GM23248 (cell line): Measurements from ENCODE around the gene NDUFV3. TPM values are rescaled to one million over a fixed set of nuclear protein-coding genes. Genes with fewer than 3 reads are reported as not detected.
A peak's percentile ranks its signal among the peaks of the same experiment; 100 is the strongest.
"Not testable (repeated sequence)": the region's sequence is repeated elsewhere in the genome, so short reads cannot be mapped to it uniquely, and the experiment has no call there.

Source experiments
- DNase-seq: peaks from one replicate; pipeline ENCODE4 v3.0.0-alpha.2; 2015
- H2AFZ ChIP-seq: fragments of 200-600 bp; sonication (generic); 2 replicates; pipeline ENCODE4 v1.6.1; 2016; ENCODE audit warnings: antibody characterized with exemption
- H3F3A ChIP-seq: fragments of 200-600 bp; sonication (generic); 2 replicates; pipeline ENCODE4 v1.6.1; 2016; ENCODE audit warnings: mild to moderate bottlenecking, antibody characterized with exemption, mixed run types; ENCODE audit not compliant: insufficient read depth
- H3K27ac ChIP-seq: fragments of 200-600 bp; sonication (generic); 2 replicates; pipeline ENCODE4 v1.5.1; 2016; ENCODE audit warnings: mild to moderate bottlenecking
- H3K27me3 ChIP-seq: fragments of 200-600 bp; sonication (generic); replicated peaks from 2 replicates; pipeline ENCODE4 v1.6.1; 2016; ENCODE audit warnings: mild to moderate bottlenecking; ENCODE audit not compliant: insufficient read depth
- H3K36me3 ChIP-seq: fragments of 200-600 bp; sonication (generic); 2 replicates; pipeline ENCODE4 v1.6.1; 2016; ENCODE audit warnings: low read depth, mild to moderate bottlenecking
- H3K4me1 ChIP-seq: fragments of 200-600 bp; sonication (generic); 2 replicates; pipeline ENCODE4 v1.6.1; 2016; ENCODE audit warnings: mild to moderate bottlenecking; ENCODE audit not compliant: insufficient read depth
- H3K4me2 ChIP-seq: fragments of 200-600 bp; sonication (generic); one replicate; pipeline ENCODE4 v1.6.1; 2016; ENCODE audit warnings: mild to moderate bottlenecking; ENCODE audit not compliant: unreplicated experiment
- H3K4me3 ChIP-seq: fragments of 200-600 bp; sonication (generic); 2 replicates; pipeline ENCODE4 v1.5.1; 2016; ENCODE audit warnings: mild to moderate bottlenecking
- H3K79me2 ChIP-seq: fragments of 200-600 bp; sonication (generic); 2 replicates; pipeline ENCODE4 v1.6.1; 2016; ENCODE audit warnings: mild to moderate bottlenecking; ENCODE audit not compliant: insufficient read depth
- H3K9ac ChIP-seq: fragments of 200-600 bp; sonication (generic); 2 replicates; pipeline ENCODE4 v1.6.1; 2016; ENCODE audit warnings: mild to moderate bottlenecking
- H3K9me2 ChIP-seq: fragments of 200-600 bp; sonication (generic); 2 replicates; pipeline ENCODE4 v1.6.1; 2016; ENCODE audit warnings: mixed run types, mild to moderate bottlenecking, moderate library complexity; ENCODE audit not compliant: insufficient read depth
- H3K9me3 ChIP-seq: fragments of 200-600 bp; sonication (generic); one replicate; pipeline ENCODE4 v1.6.1; 2017; ENCODE audit warnings: low read depth
- H4K20me1 ChIP-seq: fragments of 200-600 bp; sonication (generic); 2 replicates; pipeline ENCODE4 v1.6.0; 2016; ENCODE audit not compliant: insufficient read depth
- EZH2 ChIP-seq: fragments of 200-600 bp; sonication (generic); IDR thresholded peaks from 2 replicates; pipeline ENCODE4 v1.6.1; 2018; ENCODE audit warnings: antibody characterized with exemption, mild to moderate bottlenecking; ENCODE audit not compliant: insufficient read depth, poor library complexity, severe bottlenecking
- EZH2phosphoT487 ChIP-seq: fragments of 200-600 bp; sonication (generic); IDR thresholded peaks from 2 replicates; pipeline ENCODE4 v1.6.1; 2018; ENCODE audit warnings: antibody characterized with exemption, moderate library complexity, mild to moderate bottlenecking, low read depth; ENCODE audit not compliant: insufficient read depth
- WGBS, 2 experiments: methylation state at CpG; one replicate each; pipeline ENCODE4 v1.1.6; 2015 to 2017; ENCODE audit warnings: low lambda C conversion rate in 2 of 2, low coverage in 1 of 2; ENCODE audit errors: missing lambda C conversion rate in 2 of 2; 5-methylcytosine and 5-hydroxymethylcytosine counted together
- in situ Hi-C: fragments of 300-500 bp; cut with MboI; formaldehyde crosslinking; loops from 2 replicates; pipeline ENCODE4 v1.15.0; 2020
- polyA plus RNA-seq: library from polyadenylated mRNA; unstranded; fragments of >200 nt; fragmentation: Nextera tagmentation; extraction: Ambion mirVana; gene quantifications from 2 replicates; pipeline ENCODE4 v1.2.1, GENCODE V29; 2016
- total RNA-seq: library from RNA; depleted of rRNA; stranded (reverse); fragments of >200 nt; shearing (Covaris generic); gene quantifications from 2 replicates; pipeline ENCODE4 v1.2.3, GENCODE V29; 2014

NDUFV3 gene
- total and polyA plus RNA-seq, 2 experiments from 2014 or later, result 46.8 to 56.8 TPM

DNA sequence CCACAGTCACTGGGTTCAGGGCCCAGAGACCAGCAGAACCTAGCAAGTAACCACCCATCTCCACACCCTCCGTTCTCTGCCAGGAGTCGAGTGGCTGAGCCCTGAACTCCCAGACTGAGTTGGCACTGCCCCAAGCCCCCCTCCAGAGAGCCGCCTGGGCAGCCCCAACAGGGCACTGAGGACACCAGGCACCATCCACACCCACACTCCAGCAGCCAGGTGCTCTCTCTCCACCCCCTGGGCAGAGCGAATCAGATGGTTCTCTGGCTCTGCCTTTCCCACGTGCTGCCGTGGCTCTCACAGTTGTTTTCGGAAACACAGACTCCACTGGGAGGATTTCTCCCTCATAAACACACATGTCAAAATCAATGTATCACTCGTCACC is 27.3 kb upstream of the NDUFV3 start:
- Histone ChIP-seq H3K79me2 (peaks cover 83% of the 10 kb centered on the region), H4K20me1 (no peaks in the 10 kb centered on the region)
- peak; percentile 50 for DNase-seq

DNA sequence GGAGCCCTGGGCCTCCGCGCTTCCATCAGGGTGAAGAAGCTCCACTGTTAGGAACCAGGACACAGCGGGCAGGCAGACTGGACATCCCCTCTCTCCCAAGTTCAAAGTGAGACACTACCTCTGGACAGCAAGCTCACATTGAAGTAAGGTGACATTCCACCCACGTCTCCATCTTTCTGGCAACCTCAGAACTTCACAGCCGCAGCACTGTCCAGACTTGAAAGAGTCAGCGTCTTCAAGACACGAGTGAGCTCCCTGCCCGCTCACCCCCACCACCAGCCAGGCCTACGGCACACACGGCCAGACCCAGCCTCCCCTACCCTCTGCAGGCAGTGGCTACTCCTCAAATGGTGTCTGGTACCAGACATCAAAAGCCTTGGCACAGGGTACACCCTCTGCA is 24.9 kb upstream of the NDUFV3 start:
- Histone ChIP-seq H3F3A (no peaks in the 10 kb centered on the region), H3K9ac (no peak overlapping the region), H3K27ac (no peak overlapping the region), H3K36me3 (peaks cover 18% of the 10 kb centered on the region; the same call in 1 of the 2 replicates), H3K9me3 (no peaks in the 10 kb centered on the region), H3K4me2 (no peak overlapping the region), H3K27me3 (no peaks in the 10 kb centered on the region), H3K4me1 (peaks cover 3% of the 10 kb centered on the region; the same call in 1 of the 2 replicates), H4K20me1 (no peaks in the 10 kb centered on the region), H3K9me2 (no peaks in the 10 kb centered on the region), H3K4me3 (no peak overlapping the region), H2AFZ (no peak overlapping the region), H3K79me2 (peaks cover 96% of the 10 kb centered on the region)
- DNase-seq, result no peak
- whole genome bisulfite sequencing, 2 experiments, result 90 to 93% methylated on average over 10 of the region's 10 CpGs
- in situ Hi-C loops, result no loop called here
- no peak for TF ChIP-seq EZH2phosphoT487
- TF ChIP-seq EZH2, result no peak

More for the DNA sequence above, 27.3 kb upstream of the NDUFV3 start:
- Histone ChIP-seq H3K36me3 (peaks cover 4% of the 10 kb centered on the region; the same call in 1 of the 2 replicates), H3K4me1 (peaks cover 3% of the 10 kb centered on the region; the same call in 1 of the 2 replicates), H3K4me3 (no peak overlapping the region), H3K27ac (0 out of 2 replicates have a peak overlapping the region, but pooled peaks have one; percentile 24), H3K9me2 (no peaks in the 10 kb centered on the region), H2AFZ (no peak overlapping the region), H3F3A (no peaks in the 10 kb centered on the region), H3K4me2 (no peak overlapping the region), H3K9ac (no peak overlapping the region), H3K9me3 (no peaks in the 10 kb centered on the region), H3K27me3 (no peaks in the 10 kb centered on the region)
- WGBS, 2 experiments, result 30 to 40% methylated on average over 8 of the region's 8 CpGs
- TF ChIP-seq EZH2 (no peak), EZH2phosphoT487 (no peak)
- in situ Hi-C loops, result no loop called here

DNA sequence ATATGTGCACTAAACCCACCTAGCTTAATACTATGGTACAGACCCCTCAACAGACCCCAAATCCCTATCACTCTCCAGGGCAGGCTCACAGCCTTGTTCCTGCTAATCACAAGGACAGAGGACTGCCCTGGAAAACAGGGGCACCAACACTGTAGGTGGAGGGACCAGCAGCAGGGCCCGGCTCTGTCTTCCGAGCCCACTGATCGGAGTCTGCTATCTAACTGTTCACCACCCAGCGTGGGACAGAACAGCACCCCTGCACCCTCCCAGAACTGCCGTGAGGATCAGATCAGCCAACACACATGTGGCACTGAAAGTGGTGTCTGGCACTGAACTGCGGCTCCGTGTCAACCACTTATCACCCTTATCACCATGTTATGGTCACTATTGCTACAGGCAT is 20.0 kb upstream of the NDUFV3 start:
- Histone ChIP-seq H3K9me3 (no peaks in the 10 kb centered on the region), H4K20me1 (no peaks in the 10 kb centered on the region), H3K27me3 (no peaks in the 10 kb centered on the region), H3K36me3 (peaks cover 26% of the 10 kb centered on the region; the same call in 1 of the 2 replicates), H3K79me2 (peaks cover 88% of the 10 kb centered on the region), H3K27ac (no peak overlapping the region), H2AFZ (no peak overlapping the region), H3K4me1 (peaks cover 2% of the 10 kb centered on the region), H3F3A (peaks cover 1% of the 10 kb centered on the region), H3K9ac (no peak overlapping the region), H3K4me2 (no peak overlapping the region), H3K4me3 (no peak overlapping the region), H3K9me2 (no peaks in the 10 kb centered on the region)
- TF ChIP-seq EZH2 (no peak), EZH2phosphoT487 (no peak)
- 97 to 98% methylated on average over 7 of the region's 7 CpGs for WGBS, 2 experiments
- in situ Hi-C loops, result no loop called here
- no peak for DNase-seq

DNA sequence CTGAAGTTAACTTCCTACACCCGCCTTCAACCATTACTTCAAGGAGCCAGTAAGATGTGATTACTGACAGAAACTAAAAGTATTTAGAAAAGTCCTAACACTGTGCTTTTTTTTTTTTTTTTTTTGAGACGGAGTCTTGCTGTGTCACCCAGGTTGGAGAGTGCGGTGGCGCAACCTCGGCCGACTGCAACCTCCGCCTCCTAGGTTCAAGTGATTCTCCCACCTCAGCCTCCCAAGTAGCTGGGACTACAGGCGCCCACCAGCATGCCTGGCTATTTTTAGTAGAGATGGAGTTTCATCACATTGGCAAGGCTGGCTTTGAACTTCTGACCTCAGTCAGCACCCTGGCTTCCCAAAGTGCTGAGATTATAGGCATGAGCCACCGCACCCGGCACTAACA is 17.3 kb upstream of the NDUFV3 start:
- H3K4me1 ChIP-seq, H3K27me3 ChIP-seq, H3F3A ChIP-seq, H3K4me2 ChIP-seq, H3K4me3 ChIP-seq, H3K9me2 ChIP-seq, H3K27ac ChIP-seq, in situ Hi-C loops, H3K9me3 ChIP-seq, H4K20me1 ChIP-seq, DNase-seq, H3K9ac ChIP-seq, H2AFZ ChIP-seq: not testable (repeated sequence)
- Histone ChIP-seq H3K79me2 (peaks cover 83% of the 10 kb centered on the region), H3K36me3 (peaks cover 22% of the 10 kb centered on the region; the same call in 1 of the 2 replicates)
- 98 to 99% methylated on average over 8 to 10 of the region's 10 CpGs for WGBS, 2 experiments

DNA sequence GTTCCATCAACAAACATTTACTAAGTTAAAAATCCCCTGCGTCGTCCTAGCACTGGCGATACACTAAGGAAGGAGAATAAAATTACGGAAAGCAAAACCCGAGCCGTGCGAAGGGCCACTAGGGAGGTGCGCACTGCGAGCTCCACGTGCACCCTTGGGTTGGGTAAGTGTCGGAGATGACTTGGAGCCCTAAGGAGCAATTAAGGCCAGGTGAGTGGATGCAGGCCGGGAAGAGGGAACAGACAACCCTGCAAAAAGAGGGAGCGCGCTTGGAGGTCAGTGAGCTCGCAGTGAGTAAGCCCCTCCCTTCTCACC is 14.5 kb upstream of the NDUFV3 start:
- peaks cover 58% of the 10 kb centered on the region for H3K79me2 ChIP-seq
- TF ChIP-seq EZH2phosphoT487, result no peak
- TF ChIP-seq EZH2, result no peak
- in situ Hi-C loops, result no loop called here

More for the DNA sequence above, 14.5 kb upstream of the NDUFV3 start:
- Histone ChIP-seq H3K9ac (peak overlapping the region; percentile 95), H3K4me2 (peak overlapping the region; percentile 96), H3K4me3 (peak overlapping the region; percentile 97), H3K9me2 (no peaks in the 10 kb centered on the region), H3K9me3 (no peaks in the 10 kb centered on the region), H3K4me1 (peaks cover 5% of the 10 kb centered on the region), H3F3A (peaks cover 8% of the 10 kb centered on the region), H4K20me1 (no peaks in the 10 kb centered on the region), H3K36me3 (peaks cover 6% of the 10 kb centered on the region; the same call in 1 of the 2 replicates), H3K27me3 (no peaks in the 10 kb centered on the region), H2AFZ (peak overlapping the region; percentile 99), H3K27ac (peak overlapping the region; percentile 84)
- 1% methylated on average over 13 to 15 of the region's 15 CpGs for WGBS, 2 experiments
- no peak for DNase-seq
